Vagina (tissue), 2 donors: ENCODE measurements around the gene MED16.

Experiments used
- CTCF ChIP-seq, 3 experiments: fragments of 450-650 bp in 2 of 3; fragments of 200-600 bp in 1 of 3; sonication (generic) in 1 of 3; IDR thresholded peaks; one replicate each; pipeline ENCODE4 v1.5.1; 2017 to 2019; ENCODE audit warnings: antibody characterized with exemption in 3 of 3, mild to moderate bottlenecking in 2 of 3, moderate library complexity in 2 of 3
- POLR2A ChIP-seq, 2 donors: fragments of 450-650 bp; IDR thresholded peaks; one replicate each; pipeline ENCODE4 v1.6.1; 2017; ENCODE audit warnings: antibody characterized with exemption in 2 of 2, mild to moderate bottlenecking in 2 of 2, moderate library complexity in 2 of 2
- POLR2AphosphoS5 ChIP-seq, 2 donors: sonication (generic); formaldehyde crosslinking; IDR thresholded peaks; one replicate each; pipeline ENCODE4 v1.9.0; 2017; ENCODE audit warnings: antibody characterized with exemption in 2 of 2, mild to moderate bottlenecking in 2 of 2, low read depth in 1 of 2; ENCODE audit not compliant: insufficient read depth in 1 of 2

GRCh38 chr19:848386-848921 lies 44.5 kb downstream of the MED16 start:
- no peak for TF ChIP-seq CTCF (IDR thresholded peaks at IDR 0.05)
- no peak for TF ChIP-seq POLR2AphosphoS5 (IDR thresholded peaks at IDR 0.05; ENCODE audit: insufficient read depth in 1 of 2, low read depth in 1 of 2)
- no peak for TF ChIP-seq POLR2A (IDR thresholded peaks at IDR 0.05)
